ENCODE results near the gene CDKL5. TPM values are rescaled to one million over a fixed set of nuclear protein-coding genes. Genes with fewer than 3 reads are reported as not detected.

CDKL5 gene
- total and polyA plus RNA-seq, 2 experiments from 2014 or later, result 7.5 to 13.7 TPM

DNA sequence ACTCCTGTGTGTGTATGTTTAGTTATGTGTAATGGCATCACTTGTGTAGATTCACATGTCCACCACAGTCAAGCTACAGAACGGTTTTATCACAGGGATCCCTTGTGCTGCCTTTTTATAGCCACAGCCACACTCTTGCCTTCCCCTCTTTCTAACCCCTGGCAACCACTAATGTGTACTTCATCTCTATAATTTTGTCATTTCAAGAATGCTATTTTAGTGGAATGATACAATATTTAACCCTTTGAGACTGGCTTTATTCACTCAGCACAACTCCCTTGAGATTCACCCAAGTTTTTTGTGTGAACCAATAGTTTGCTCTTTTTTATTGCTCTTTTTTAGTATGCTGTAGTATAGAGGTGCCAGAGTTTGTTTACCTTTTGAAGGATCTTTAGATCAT is 112.1 kb downstream of the CDKL5 start (continued):
- TF ChIP-seq, protein P1, sequence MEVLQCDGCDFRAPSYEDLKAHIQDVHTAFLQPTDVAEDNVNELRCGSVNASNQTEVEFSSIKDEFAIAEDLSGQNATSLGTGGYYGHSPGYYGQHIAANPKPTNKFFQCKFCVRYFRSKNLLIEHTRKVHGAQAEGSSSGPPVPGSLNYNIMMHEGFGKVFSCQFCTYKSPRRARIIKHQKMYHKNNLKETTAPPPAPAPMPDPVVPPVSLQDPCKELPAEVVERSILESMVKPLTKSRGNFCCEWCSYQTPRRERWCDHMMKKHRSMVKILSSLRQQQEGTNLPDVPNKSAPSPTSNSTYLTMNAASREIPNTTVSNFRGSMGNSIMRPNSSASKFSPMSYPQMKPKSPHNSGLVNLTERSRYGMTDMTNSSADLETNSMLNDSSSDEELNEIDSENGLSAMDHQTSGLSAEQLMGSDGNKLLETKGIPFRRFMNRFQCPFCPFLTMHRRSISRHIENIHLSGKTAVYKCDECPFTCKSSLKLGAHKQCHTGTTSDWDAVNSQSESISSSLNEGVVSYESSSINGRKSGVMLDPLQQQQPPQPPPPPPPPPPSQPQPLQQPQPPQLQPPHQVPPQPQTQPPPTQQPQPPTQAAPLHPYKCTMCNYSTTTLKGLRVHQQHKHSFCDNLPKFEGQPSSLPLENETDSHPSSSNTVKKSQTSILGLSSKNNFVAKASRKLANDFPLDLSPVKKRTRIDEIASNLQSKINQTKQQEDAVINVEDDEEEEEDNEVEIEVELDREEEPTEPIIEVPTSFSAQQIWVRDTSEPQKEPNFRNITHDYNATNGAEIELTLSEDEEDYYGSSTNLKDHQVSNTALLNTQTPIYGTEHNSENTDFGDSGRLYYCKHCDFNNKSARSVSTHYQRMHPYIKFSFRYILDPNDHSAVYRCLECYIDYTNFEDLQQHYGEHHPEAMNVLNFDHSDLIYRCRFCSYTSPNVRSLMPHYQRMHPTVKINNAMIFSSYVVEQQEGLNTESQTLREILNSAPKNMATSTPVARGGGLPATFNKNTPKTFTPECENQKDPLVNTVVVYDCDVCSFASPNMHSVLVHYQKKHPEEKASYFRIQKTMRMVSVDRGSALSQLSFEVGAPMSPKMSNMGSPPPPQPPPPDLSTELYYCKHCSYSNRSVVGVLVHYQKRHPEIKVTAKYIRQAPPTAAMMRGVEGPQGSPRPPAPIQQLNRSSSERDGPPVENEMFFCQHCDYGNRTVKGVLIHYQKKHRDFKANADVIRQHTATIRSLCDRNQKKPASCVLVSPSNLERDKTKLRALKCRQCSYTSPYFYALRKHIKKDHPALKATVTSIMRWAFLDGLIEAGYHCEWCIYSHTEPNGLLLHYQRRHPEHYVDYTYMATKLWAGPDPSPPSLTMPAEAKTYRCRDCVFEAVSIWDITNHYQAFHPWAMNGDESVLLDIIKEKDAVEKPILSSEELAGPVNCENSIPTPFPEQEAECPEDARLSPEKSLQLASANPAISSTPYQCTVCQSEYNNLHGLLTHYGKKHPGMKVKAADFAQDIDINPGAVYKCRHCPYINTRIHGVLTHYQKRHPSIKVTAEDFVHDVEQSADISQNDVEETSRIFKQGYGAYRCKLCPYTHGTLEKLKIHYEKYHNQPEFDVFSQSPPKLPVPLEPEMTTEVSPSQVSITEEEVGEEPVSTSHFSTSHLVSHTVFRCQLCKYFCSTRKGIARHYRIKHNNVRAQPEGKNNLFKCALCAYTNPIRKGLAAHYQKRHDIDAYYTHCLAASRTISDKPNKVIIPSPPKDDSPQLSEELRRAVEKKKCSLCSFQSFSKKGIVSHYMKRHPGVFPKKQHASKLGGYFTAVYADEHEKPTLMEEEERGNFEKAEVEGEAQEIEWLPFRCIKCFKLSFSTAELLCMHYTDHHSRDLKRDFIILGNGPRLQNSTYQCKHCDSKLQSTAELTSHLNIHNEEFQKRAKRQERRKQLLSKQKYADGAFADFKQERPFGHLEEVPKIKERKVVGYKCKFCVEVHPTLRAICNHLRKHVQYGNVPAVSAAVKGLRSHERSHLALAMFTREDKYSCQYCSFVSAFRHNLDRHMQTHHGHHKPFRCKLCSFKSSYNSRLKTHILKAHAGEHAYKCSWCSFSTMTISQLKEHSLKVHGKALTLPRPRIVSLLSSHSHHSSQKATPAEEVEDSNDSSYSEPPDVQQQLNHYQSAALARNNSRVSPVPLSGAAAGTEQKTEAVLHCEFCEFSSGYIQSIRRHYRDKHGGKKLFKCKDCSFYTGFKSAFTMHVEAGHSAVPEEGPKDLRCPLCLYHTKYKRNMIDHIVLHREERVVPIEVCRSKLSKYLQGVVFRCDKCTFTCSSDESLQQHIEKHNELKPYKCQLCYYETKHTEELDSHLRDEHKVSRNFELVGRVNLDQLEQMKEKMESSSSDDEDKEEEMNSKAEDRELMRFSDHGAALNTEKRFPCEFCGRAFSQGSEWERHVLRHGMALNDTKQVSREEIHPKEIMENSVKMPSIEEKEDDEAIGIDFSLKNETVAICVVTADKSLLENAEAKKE (CRISPR knock-in tag; IDR thresholded peaks at IDR 0.05), result no peak
- TF ChIP-seq, protein P2, sequence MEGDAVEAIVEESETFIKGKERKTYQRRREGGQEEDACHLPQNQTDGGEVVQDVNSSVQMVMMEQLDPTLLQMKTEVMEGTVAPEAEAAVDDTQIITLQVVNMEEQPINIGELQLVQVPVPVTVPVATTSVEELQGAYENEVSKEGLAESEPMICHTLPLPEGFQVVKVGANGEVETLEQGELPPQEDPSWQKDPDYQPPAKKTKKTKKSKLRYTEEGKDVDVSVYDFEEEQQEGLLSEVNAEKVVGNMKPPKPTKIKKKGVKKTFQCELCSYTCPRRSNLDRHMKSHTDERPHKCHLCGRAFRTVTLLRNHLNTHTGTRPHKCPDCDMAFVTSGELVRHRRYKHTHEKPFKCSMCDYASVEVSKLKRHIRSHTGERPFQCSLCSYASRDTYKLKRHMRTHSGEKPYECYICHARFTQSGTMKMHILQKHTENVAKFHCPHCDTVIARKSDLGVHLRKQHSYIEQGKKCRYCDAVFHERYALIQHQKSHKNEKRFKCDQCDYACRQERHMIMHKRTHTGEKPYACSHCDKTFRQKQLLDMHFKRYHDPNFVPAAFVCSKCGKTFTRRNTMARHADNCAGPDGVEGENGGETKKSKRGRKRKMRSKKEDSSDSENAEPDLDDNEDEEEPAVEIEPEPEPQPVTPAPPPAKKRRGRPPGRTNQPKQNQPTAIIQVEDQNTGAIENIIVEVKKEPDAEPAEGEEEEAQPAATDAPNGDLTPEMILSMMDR (conservative IDR thresholded peaks at IDR 0.05; ENCODE audit: low read depth in 2 of 2), result no peak
- TF ChIP-seq ZNF331 (CRISPR knock-in tag; IDR thresholded peaks at IDR 0.05; ENCODE audit: low read depth), result no peak

- Histone ChIP-seq H3K9me2 (ENCODE audit: insufficient read depth) (no peaks in the 10 kb centered on the region), H4K20me1 (replicated peaks; ENCODE audit: insufficient read depth) (no peaks in the 10 kb centered on the region; the same call in none of the 2 replicates), H3K27me3 (ENCODE audit: insufficient read depth) (no peaks in the 10 kb centered on the region), H3K36me3 (ENCODE audit: insufficient read depth) (no peaks in the 10 kb centered on the region), H3K79me2 (replicated peaks; ENCODE audit: insufficient read depth) (peaks cover 7% of the 10 kb centered on the region), H2AFZ (no peak overlapping the region), H3K4me2 (no peak overlapping the region), H3K27ac (ENCODE audit: low read depth) (no peak overlapping the region), H3F3A (replicated peaks; ENCODE audit: low read depth) (no peaks in the 10 kb centered on the region), H3K4me1 (ENCODE audit: insufficient read depth) (peaks cover 8% of the 10 kb centered on the region; the same call in 1 of the 2 replicates), H3K4me3 (no peak overlapping the region)
- ATAC-seq (peak; percentile 34; the same call in 2 of the 3 replicates), DNase-seq (ENCODE audit: low spot score) (no peak)
- H3K9me3 Mint-ChIP-seq, result no peaks in the 10 kb centered on the region
- peaks cover 24% of the 10 kb centered on the region for H3K4me1 Mint-ChIP-seq
- no peaks in the 10 kb centered on the region for H3K36me3 Mint-ChIP-seq (ENCODE audit: low read depth)
- no peaks in the 10 kb centered on the region for H3K27me3 Mint-ChIP-seq (ENCODE audit: insufficient read depth, low read depth, poor library complexity)
- no peak overlapping the region for H3K4me3 Mint-ChIP-seq
- no peak for TF ChIP-seq STAT1 (IDR thresholded peaks at IDR 0.05; ENCODE audit: unreplicated experiment)
- no peak for TF ChIP-seq REST (IDR thresholded peaks at IDR 0.05; ENCODE audit: unreplicated experiment)
- TF ChIP-seq ZNF114 (CRISPR knock-in tag; IDR thresholded peaks at IDR 0.05), result no peak
- no peak for TF ChIP-seq EZH2 (IDR thresholded peaks at IDR 0.05; ENCODE audit: low read depth, unreplicated experiment)
- no peak overlapping the region for H3K27ac Mint-ChIP-seq
Observed at GRCh38 chrX:18542131-18542530, 116.7 kb downstream of the CDKL5 start.

Measured in GM23338 (cell line).